Endothelial cell of umbilical vein (primary cell): Measurements from ENCODE around the gene DESI2. TPM values are rescaled to one million over a fixed set of nuclear protein-coding genes. Genes with fewer than 3 reads are reported as not detected.

Experiments
- BruUV-seq: library from RNA; stranded (reverse); fragments of 400-500 nt; replicated peaks from 2 replicates; lab custom pipeline; 2021; lab: Mats Ljungman, UMichigan
- CTCF ChIA-PET: fragments of 300-600, 350-600 bp; sonication (Branson Sonifier 250); formaldehyde crosslinking; loops from one replicate; lab custom pipeline; 2021; ENCODE audit warnings: antibody characterized with exemption, inconsistent platforms; lab: Charles Lee
- POLR2A ChIA-PET: fragments of 300-600, 350-600 bp; sonication (Branson Sonifier 250); formaldehyde crosslinking; loops from one replicate; lab custom pipeline; 2021; ENCODE audit warnings: antibody characterized with exemption, inconsistent platforms; lab: Charles Lee
- DNase-seq: peaks from one replicate; pipeline ENCODE4 v3.0.0-alpha.2; 2011; ENCODE audit warnings: low read depth, low spot score
- FAIRE-seq: peaks from 2 replicates; lab custom pipeline; 2011; peaks lifted over from hg19 to GRCh38; lab: Jason Lieb, UNC
- H2AFZ ChIP-seq: 2 replicates; pipeline ENCODE4 v1.6.0; 2012; ENCODE audit warnings: low read depth, low read length, control low read depth, inconsistent platforms
- H3K27ac ChIP-seq: 2 replicates; pipeline ENCODE4 v1.5.1; 2011; ENCODE audit warnings: low read depth, mild to moderate bottlenecking, control low read depth, low read length, moderate library complexity; ENCODE audit not compliant: insufficient read depth
- H3K27me3 ChIP-seq, 2 experiments: 2 replicates each; pipeline versions ENCODE4 v1.6.0 to v1.6.1; 2011; ENCODE audit warnings: low read length in 2 of 2, mixed read lengths in 1 of 2; ENCODE audit not compliant: control insufficient read depth in 2 of 2, insufficient read depth in 2 of 2
- H3K36me3 ChIP-seq, 2 experiments: 2 replicates in 1 of 2; 3 replicates in 1 of 2; pipeline ENCODE4 v1.5.1; 2011; ENCODE audit warnings: low read length in 2 of 2, mild to moderate bottlenecking in 1 of 2, moderate library complexity in 1 of 2; ENCODE audit not compliant: control insufficient read depth in 2 of 2, insufficient read depth in 2 of 2; ENCODE audit errors: extremely low read depth in 1 of 2
- H3K4me1 ChIP-seq: 3 replicates; pipeline ENCODE4 v1.5.1; 2011; ENCODE audit warnings: mild to moderate bottlenecking, low read length; ENCODE audit not compliant: control insufficient read depth, insufficient read depth; ENCODE audit errors: extremely low read depth
- H3K4me2 ChIP-seq: 2 replicates; pipeline ENCODE4 v1.6.1; 2011; ENCODE audit warnings: low read length, control low read depth, mixed read lengths; ENCODE audit not compliant: insufficient read depth
- H3K4me3 ChIP-seq, 3 experiments: fragments of 200-600 bp in 1 of 3; sonication (generic), shearing (Covaris generic) in 1 of 3; replicated peaks in 1 of 3; 2 replicates each; pipeline ENCODE4 v1.5.1; 2011 to 2016; ENCODE audit warnings: control low read depth in 3 of 3, low read length in 3 of 3, mild to moderate bottlenecking in 2 of 3, inconsistent platforms in 1 of 3, low read depth in 1 of 3, moderate library complexity in 1 of 3; ENCODE audit not compliant: insufficient read depth in 1 of 3
- H3K79me2 ChIP-seq: 2 replicates; pipeline ENCODE4 v1.6.0; 2012; ENCODE audit warnings: low read length, inconsistent platforms; ENCODE audit not compliant: control insufficient read depth, insufficient read depth
- H3K9ac ChIP-seq: replicated peaks from 2 replicates; pipeline ENCODE3; 2011; ENCODE audit warnings: low read length, control low read depth; ENCODE audit not compliant: insufficient read depth; ENCODE audit errors: extremely low read depth
- H3K9me1 ChIP-seq: replicated peaks from 3 replicates; pipeline ENCODE4 v1.6.0; 2011; ENCODE audit warnings: mild to moderate bottlenecking, low read length; ENCODE audit not compliant: control insufficient read depth, insufficient read depth; ENCODE audit errors: extremely low read depth
- H3K9me3 ChIP-seq: replicated peaks from 2 replicates; pipeline ENCODE4 v1.5.1; 2012; ENCODE audit warnings: low read length, inconsistent platforms; ENCODE audit not compliant: control insufficient read depth, insufficient read depth
- H4K20me1 ChIP-seq: replicated peaks from 2 replicates; pipeline ENCODE3; 2011; ENCODE audit warnings: mild to moderate bottlenecking, low read length; ENCODE audit not compliant: control insufficient read depth, insufficient read depth; ENCODE audit errors: extremely low read depth
- EZH2 ChIP-seq: IDR thresholded peaks from 2 replicates; pipeline ENCODE4 v1.6.1; 2012; ENCODE audit warnings: borderline replicate concordance, low read depth, mild to moderate bottlenecking, moderate library complexity, low read length, inconsistent platforms; ENCODE audit not compliant: severe bottlenecking
- FOS ChIP-seq: IDR thresholded peaks from 2 replicates; pipeline ENCODE4 v1.6.1; 2011; ENCODE audit warnings: mild to moderate bottlenecking, low read length, moderate library complexity, borderline replicate concordance; ENCODE audit not compliant: insufficient read depth
- GATA2 ChIP-seq: IDR thresholded peaks from 2 replicates; pipeline ENCODE4 v1.7.0; 2011; ENCODE audit warnings: low read depth, mild to moderate bottlenecking, moderate library complexity, mixed read lengths, low read length; ENCODE audit not compliant: insufficient read length, insufficient read depth
- JUN ChIP-seq: IDR thresholded peaks from 2 replicates; pipeline ENCODE4 v1.6.1; 2011; ENCODE audit warnings: borderline replicate concordance, low read depth; ENCODE audit not compliant: insufficient read length, insufficient read depth
- POLR2A ChIP-seq: IDR thresholded peaks from 2 replicates; pipeline ENCODE4 v1.6.1; 2012; ENCODE audit warnings: low read depth, mild to moderate bottlenecking, control low read depth, low read length
- POLR2AphosphoS5 ChIP-seq: IDR thresholded peaks from 2 replicates; pipeline ENCODE4 v1.6.1; 2012; ENCODE audit warnings: low read depth, mild to moderate bottlenecking, control low read depth, low read length, moderate library complexity; ENCODE audit not compliant: insufficient read depth
- dilution Hi-C: fragments of 300-500 bp; cut with MboI; formaldehyde crosslinking; loops from one replicate; pipeline ENCODE4 v1.15.0; 2019; ENCODE audit warnings: low sequenced_read_pairs; ENCODE audit not compliant: extremely low pct_ligation_motif_present
- intact Hi-C: fragments of 100-400 bp; cut with micrococcal nuclease; formaldehyde crosslinking; loops from one replicate; pipeline ENCODE4 v1.10.0; 2022
- polyA plus RNA-seq, 4 experiments: library from polyadenylated mRNA; depleted of rRNA in 3 of 4; stranded (reverse) in 3 of 4; unstranded in 1 of 4; fragments of >200 nt; gene quantifications; 2 replicates each; pipeline versions ENCODE4 v1.2.1 to v1.2.3, GENCODE V29; 2011 to 2012; ENCODE audit warnings: missing spikeins in 1 of 4
- total RNA-seq: library from RNA; stranded (reverse); gene quantifications from 2 replicates; pipeline ENCODE4 v1.2.3, GENCODE V29; 2021
- TF ChIP-seq, protein P1 (sequence below): IDR thresholded peaks from 2 replicates; pipeline ENCODE4 v1.6.1; 2011; ENCODE audit not compliant: insufficient read depth, insufficient read length

The DESI2 gene
- total and polyA plus RNA-seq, 2 donors (not counting 3 experiments of a cell fraction or from before 2014, with no cell fraction given): 22.9 to 37.2 TPM

DNA sequence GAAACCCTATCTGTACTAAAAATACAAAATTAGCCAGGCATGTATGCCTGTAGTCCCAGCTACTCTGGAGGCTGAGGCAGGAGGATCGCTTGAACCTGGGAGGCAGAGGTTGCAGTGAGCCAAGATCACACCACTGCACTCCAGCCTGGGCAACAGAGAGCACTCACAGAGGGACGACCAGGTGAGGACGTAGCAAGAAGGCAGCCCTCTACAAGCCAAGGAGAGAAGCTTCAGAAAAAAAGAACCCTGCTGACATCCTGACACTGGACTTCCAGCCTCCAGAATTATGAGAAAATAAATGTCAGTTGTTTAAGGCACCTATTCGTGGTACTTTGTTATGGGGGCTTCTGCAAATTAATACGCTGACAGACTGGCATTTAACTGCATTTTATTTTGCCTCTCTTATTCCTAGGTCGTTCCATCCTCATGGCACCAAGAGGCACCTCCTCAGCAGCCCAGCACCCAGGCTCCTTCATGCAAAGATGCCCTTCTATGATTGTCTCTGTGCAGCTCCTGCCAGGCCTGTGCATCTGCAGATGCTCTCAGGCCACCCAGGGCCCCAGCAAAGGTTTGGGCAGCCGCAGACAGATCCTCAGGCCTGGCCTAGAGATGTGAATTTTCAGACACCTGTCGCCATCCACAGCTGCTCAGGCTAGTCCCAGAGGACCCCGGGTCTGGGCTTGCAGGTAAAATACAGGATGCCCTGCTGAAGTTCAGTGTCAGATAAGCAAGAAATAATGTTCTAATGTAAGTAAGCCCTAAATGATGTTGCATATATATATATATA, 96.5 kb downstream of the DESI2 start:
- no TSS peak for BruUV-seq
- Histone ChIP-seq H3K4me1 (no peaks in the 10 kb centered on the region), H3K4me2 (no peak overlapping the region), H2AFZ (no peak overlapping the region), H3K27ac (no peak overlapping the region), H3K9me3 (no peaks in the 10 kb centered on the region), H3K9me1 (no peaks in the 10 kb centered on the region), H3K9ac (no peak overlapping the region), H3K27me3 (no peaks in the 10 kb centered on the region), H4K20me1 (no peaks in the 10 kb centered on the region), H3K79me2 (no peaks in the 10 kb centered on the region), H3K4me3 (no peak overlapping the region), H3K36me3 (no peaks in the 10 kb centered on the region)
- DNase-seq (no peak), FAIRE-seq (no peak)
- dilution Hi-C loops: no loop called here
- POLR2A ChIA-PET: no interaction called here
- CTCF ChIA-PET: no interaction called here
- intact Hi-C loops: no loop called here
- no peak for TF ChIP-seq JUN
- TF ChIP-seq GATA2: no peak
- TF ChIP-seq POLR2AphosphoS5: no peak
- no peak for TF ChIP-seq EZH2
- TF ChIP-seq POLR2A: no peak
- TF ChIP-seq, protein P1, sequence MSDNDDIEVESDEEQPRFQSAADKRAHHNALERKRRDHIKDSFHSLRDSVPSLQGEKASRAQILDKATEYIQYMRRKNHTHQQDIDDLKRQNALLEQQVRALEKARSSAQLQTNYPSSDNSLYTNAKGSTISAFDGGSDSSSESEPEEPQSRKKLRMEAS: no peak
- no peak for TF ChIP-seq FOS
